Naive thymus-derived CD8-positive, alpha-beta T cell (primary cell): Measurements from ENCODE around the gene MGRN1. TPM values are rescaled to one million over a fixed set of nuclear protein-coding genes. Genes with fewer than 3 reads are reported as not detected.

Experiments
- ATAC-seq, 2 donors: fragments of 150-1000 bp; cut with Tn5 transposase in 1 of 2; sonication (Bioruptor Pico), chemical (Tn5 transposase) in 1 of 2; 1 replicate in 1 of 2; 2 replicates in 1 of 2; pipeline ENCODE4 v1.10.0; 2021; ENCODE audit warnings: mild to moderate bottlenecking in 2 of 2, moderate library complexity in 2 of 2
- POLR2A ChIA-PET: fragments of 350-600 bp; sonication (Branson Sonifier 250); formaldehyde crosslinking; loops from one replicate; lab custom pipeline; 2021; ENCODE audit warnings: antibody characterized with exemption; lab: Charles Lee
- DNase-seq, 10 donors: peaks; one replicate each; pipeline versions ENCODE4 v3.0.0 to v3.0.0-alpha.2; 2020 to 2022
- H3K27ac Mint-ChIP-seq, 10 donors: one replicate each; pipeline ENCODE4 v1.8.0; 2020 to 2022; ENCODE audit warnings: mild to moderate bottlenecking in 10 of 10, mixed read lengths in 10 of 10, moderate library complexity in 4 of 10, inconsistent platforms in 1 of 10
- H3K27me3 Mint-ChIP-seq, 5 donors: one replicate each; pipeline ENCODE4 v1.8.0; 2021 to 2022; ENCODE audit warnings: mixed read lengths in 5 of 5
- H3K36me3 Mint-ChIP-seq, 3 donors: one replicate each; pipeline ENCODE4 v1.8.0; 2020 to 2022; ENCODE audit warnings: mixed read lengths in 3 of 3, mild to moderate bottlenecking in 2 of 3, inconsistent platforms in 1 of 3
- H3K4me1 Mint-ChIP-seq, 4 donors: one replicate each; pipeline ENCODE4 v1.8.0; 2021 to 2022; ENCODE audit warnings: mixed read lengths in 4 of 4
- H3K4me3 Mint-ChIP-seq, 10 donors: one replicate each; pipeline ENCODE4 v1.8.0; 2020 to 2022; ENCODE audit warnings: mild to moderate bottlenecking in 10 of 10, mixed read lengths in 10 of 10, moderate library complexity in 6 of 10, inconsistent platforms in 1 of 10
- H3K9me3 Mint-ChIP-seq, 9 donors: one replicate each; pipeline ENCODE4 v1.8.0; 2020 to 2022; ENCODE audit warnings: mixed read lengths in 9 of 9, mild to moderate bottlenecking in 3 of 9, inconsistent platforms in 1 of 9, moderate library complexity in 1 of 9
- polyA plus RNA-seq, 3 donors: library from polyadenylated mRNA; unstranded; fragments of 300-500 nt; fragmentation: Illumina TruSeq; gene quantifications; one replicate each; pipeline ENCODE4 v1.2.3, GENCODE V29; 2021
- total RNA-seq, 8 experiments: library from RNA in 2 of 8; stranded (reverse) in 2 of 8; gene quantifications; one replicate each; pipeline ENCODE4 v1.2.3 and lab custom pipeline; 2021 to 2026

MGRN1 gene
- total and polyA plus RNA-seq, 5 experiments from 2014 or later, result 4.5 to 70.5 (median 5.8) TPM

DNA sequence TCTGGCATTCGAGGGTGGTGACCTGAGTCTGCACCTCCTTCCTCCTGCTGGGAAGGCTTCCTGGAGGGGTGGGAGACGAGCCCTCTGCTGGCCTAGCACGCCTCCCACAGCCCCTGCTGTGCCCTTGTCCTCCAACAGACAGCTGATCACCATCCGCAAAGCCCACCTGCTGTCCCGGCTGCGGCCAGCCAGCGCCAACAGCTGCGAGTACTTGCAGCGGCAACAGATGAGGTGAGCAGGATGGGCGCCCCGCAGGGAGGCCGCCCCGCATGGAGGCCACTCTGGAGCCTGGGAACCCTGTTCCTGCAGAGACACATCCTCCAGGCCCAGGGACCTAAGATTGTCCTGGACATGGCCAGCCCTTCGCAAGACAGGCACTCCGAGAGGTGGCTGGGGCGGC lies 31.5 kb upstream of the MGRN1 start:
- no peak for ATAC-seq
- Mint-ChIP-seq H3K27me3 (peaks cover 0 to 3% (median 0%) of the 10 kb centered on the region in 5 donors), H3K4me3 (no peak overlapping the region), H3K27ac (no peak overlapping the region), H3K36me3 (no peaks in the 10 kb centered on the region), H3K9me3 (peaks cover 0 to 4% (median 0%) of the 10 kb centered on the region in 9 donors), H3K4me1 (peaks cover 0 to 2% (median 0%) of the 10 kb centered on the region in 4 donors)
- DNase-seq, result no peak
- POLR2A ChIA-PET, result no interaction called here

DNA sequence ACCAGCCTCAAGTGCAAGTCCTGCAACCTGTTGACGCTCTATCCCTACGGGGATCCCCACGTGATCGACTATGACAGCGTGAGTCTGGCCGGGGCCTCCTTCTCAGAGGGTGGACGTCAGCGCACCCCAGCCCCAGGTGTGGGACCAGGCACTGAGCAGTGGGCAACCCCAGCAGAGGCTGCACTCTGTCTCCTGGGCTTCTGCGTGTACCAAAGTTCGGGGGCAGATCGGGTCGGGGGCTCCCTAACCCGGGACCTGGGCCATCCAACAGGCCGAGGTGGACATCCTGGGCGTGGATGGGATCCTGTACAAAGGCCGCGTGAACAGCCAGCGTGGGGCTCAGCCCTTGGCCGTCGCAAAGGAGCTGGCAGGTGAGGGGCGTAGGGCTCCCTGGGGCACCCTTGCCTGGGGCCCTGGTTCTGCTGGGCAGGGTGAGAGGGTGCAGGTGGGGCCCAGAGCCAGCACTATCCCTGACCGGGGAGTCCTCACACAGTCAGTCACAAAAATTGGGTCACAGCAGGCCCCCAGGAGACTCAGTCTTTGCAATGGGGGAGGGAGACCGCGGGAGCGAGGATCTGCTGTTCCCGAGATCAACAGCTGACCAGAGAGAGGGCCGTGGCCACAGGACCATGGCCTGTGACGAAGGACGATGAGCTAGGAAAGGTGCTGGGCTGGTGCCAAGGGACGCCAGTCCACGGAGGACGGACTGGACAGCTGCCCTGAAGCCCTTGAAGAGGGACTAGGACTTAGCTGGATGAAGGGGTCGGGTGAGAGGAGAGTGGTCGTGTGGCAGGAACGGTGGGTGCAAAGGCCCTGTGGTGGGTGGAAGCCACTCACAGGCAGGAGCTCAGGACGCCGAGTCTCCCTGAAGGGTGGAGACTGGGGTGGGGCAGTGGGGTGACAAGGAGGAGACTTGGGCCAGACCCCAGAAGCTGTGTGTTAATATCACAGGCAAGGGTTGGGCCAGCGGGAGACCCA lies 29.9 kb upstream of the MGRN1 start:
- Mint-ChIP-seq H3K4me3 (no peak overlapping the region), H3K4me1 (peaks cover 0 to 2% (median 0%) of the 10 kb centered on the region in 4 donors), H3K27ac (no peak overlapping the region), H3K36me3 (no peaks in the 10 kb centered on the region), H3K27me3 (peaks cover 0 to 2% (median 0%) of the 10 kb centered on the region in 5 donors), H3K9me3 (no peaks in the 10 kb centered on the region)
- no peak for ATAC-seq
- POLR2A ChIA-PET, result interaction anchor here (1.5 kb wide), 1 partner anchor 9 kb away, joined by 3 read pairs; no protein-coding TSS in a partner anchor
- no peak for DNase-seq

DNA sequence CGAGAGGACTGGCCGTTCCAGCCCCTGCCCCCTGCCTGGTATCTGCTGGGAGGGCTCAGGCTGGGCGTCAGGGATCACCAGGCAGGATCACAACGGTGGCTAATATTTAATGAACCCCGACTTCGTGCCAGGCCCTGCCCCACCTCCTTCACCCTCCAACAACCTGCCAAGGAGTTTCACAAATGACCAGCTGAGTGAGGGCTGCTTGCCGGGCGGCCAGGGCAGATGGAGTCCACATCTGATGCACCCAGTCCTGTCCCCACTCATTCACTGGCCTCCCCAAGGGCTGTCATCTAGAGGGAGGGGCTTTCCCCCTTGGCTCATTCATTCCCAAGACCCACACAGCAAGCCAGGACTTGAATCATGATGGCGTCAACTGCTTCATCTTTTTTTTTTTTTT lies 27.5 kb upstream of the MGRN1 start:
- ATAC-seq (no peak), DNase-seq (no peak)
- no peak overlapping the region for H3K4me3 Mint-ChIP-seq
- peak overlapping the region in 1 of 10 donors; percentile 15 for H3K27ac Mint-ChIP-seq
- H3K36me3 Mint-ChIP-seq, result no peaks in the 10 kb centered on the region
- no peaks in the 10 kb centered on the region for H3K9me3 Mint-ChIP-seq
- H3K4me1 Mint-ChIP-seq, result peaks cover 0 to 2% (median 0%) of the 10 kb centered on the region in 4 donors
- POLR2A ChIA-PET, result no interaction called here
- H3K27me3 Mint-ChIP-seq, result peaks cover 0 to 5% (median 0%) of the 10 kb centered on the region in 5 donors

DNA sequence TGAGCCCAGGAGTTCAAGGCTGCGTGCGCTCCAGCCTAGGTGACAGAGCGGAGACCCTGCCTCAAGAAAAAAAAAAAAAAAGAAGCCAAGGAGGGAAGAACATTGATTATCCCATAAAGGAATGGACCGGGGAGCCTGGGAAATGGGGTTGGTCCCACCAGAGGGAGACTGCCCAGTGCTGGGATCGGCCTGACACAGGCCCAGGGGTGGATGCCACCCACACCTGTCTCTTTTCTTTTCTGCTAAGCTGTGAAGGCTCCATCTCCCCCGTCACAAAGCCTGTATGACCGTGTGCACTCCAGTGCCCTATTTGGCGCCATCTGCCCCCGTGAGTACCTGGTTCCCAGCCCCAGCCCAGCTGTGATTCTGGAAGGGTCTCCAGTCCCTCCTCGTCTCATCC lies 25.6 kb upstream of the MGRN1 start:
- Mint-ChIP-seq H3K27me3 (peaks cover 0 to 3% (median 0%) of the 10 kb centered on the region in 5 donors), H3K9me3 (no peaks in the 10 kb centered on the region), H3K36me3 (no peaks in the 10 kb centered on the region), H3K27ac (no peak overlapping the region), H3K4me1 (peaks cover 0 to 2% (median 0%) of the 10 kb centered on the region in 4 donors), H3K4me3 (no peak overlapping the region)
- DNase-seq (no peak), ATAC-seq (no peak)
- POLR2A ChIA-PET, result no interaction called here

DNA sequence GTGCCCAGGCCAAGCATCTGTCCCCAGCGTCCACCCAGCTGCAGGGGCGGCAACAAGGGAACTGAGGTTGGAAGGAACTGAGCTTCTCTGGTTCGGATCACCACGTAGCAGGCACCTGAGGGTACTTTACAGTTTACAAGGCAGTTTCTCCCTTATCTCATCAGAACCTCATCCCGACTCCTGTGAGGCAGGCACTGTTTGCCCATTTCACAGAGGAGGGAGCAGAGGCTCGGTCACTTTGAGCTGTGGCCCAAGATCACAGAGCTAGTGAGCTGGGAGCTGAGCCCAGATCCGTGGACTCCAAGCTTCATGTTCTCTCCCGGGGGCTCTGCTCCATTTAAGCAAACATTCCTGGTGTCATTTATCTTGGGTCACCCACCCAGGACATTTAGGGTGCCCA lies 25.1 kb upstream of the MGRN1 start:
- Mint-ChIP-seq H3K27ac (no peak overlapping the region), H3K4me3 (no peak overlapping the region), H3K36me3 (no peaks in the 10 kb centered on the region), H3K9me3 (no peaks in the 10 kb centered on the region), H3K27me3 (peaks cover 0 to 3% (median 0%) of the 10 kb centered on the region in 5 donors), H3K4me1 (peaks cover 0 to 2% (median 0%) of the 10 kb centered on the region in 4 donors)
- POLR2A ChIA-PET, result no interaction called here
- no peak for DNase-seq
- no peak for ATAC-seq

DNA sequence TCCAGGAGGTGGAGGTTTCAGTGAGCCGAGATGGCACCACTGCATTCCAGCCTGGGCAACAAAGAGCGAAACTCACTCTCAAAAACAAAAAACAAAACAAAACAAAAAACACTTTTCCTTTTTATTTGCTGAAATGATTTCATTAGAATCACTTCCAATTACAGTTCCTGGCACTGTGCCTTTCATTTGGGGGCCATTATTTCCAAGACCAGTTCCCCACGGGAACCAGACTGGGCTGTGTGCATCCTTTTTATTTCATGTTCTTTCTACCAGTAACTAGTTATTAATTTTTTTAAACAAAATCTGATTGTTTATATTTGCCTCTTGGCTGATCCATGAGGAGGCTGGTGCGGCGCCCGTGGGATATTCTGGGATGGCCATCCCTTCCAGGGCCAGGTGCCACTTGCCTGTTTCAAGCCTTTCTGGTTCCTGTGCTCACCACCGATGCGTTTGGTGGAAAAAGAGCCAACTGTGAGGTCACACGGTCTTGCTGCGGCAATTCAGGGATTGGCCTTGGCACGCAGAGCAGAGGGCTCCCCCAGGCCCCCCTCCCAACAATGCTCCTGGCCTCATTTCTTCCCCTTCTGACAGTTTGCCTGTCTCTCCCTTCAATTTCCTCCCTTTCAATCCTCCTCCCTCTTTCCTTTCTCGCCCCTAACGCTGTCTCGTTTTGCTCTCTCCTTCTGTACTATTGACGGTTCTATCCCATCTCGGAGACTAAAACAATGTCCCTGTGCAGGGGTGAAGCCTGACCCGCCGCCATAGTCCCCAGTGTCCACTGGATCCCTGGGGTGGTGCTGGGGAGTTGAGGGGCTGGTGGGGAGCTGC lies 23.4 kb upstream of the MGRN1 start:
- H3K4me1 Mint-ChIP-seq, result peaks cover 0 to under 1% (median under 1%) of the 10 kb centered on the region in 4 donors
- H3K4me3 Mint-ChIP-seq, result no peak overlapping the region
- no peak overlapping the region for H3K27ac Mint-ChIP-seq
- POLR2A ChIA-PET, result interaction anchor here (0.5 kb wide), 1 partner anchor 94 kb away, joined by 3 read pairs; no protein-coding TSS in a partner anchor
- no peak for DNase-seq
- H3K36me3 Mint-ChIP-seq, result no peaks in the 10 kb centered on the region
- ATAC-seq, result no peak
- no peaks in the 10 kb centered on the region for H3K9me3 Mint-ChIP-seq
- H3K27me3 Mint-ChIP-seq, result peaks cover 0 to 3% (median 0%) of the 10 kb centered on the region in 5 donors

DNA sequence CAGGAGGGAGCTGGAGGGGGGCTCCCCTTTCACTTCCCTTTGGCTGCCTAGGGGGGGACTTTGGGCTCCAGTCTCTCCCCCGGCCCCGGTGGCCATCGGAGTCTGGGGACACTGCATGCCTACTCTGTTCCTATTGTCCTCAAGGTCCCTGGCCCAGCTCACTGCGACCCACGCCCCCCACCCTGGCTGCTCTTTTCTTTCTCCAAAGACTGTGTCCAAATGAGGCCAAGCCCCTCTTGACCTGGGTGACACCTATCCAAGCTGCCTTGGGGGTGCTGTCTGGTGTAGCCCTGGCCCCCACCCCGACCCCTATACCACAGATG lies 22.8 kb upstream of the MGRN1 start:
- Mint-ChIP-seq H3K27ac (no peak overlapping the region), H3K9me3 (no peaks in the 10 kb centered on the region), H3K4me1 (peaks cover 0 to 2% (median 1%) of the 10 kb centered on the region in 4 donors), H3K27me3 (peaks cover 0 to 3% (median 0%) of the 10 kb centered on the region in 5 donors), H3K36me3 (no peaks in the 10 kb centered on the region), H3K4me3 (no peak overlapping the region)
- POLR2A ChIA-PET, result interaction anchor here (0.5 kb wide), 1 partner anchor 95 kb away, joined by 3 read pairs; no protein-coding TSS in a partner anchor
- DNase-seq (peak in 1 of 10 donors; percentile 60), ATAC-seq (no peak)

DNA sequence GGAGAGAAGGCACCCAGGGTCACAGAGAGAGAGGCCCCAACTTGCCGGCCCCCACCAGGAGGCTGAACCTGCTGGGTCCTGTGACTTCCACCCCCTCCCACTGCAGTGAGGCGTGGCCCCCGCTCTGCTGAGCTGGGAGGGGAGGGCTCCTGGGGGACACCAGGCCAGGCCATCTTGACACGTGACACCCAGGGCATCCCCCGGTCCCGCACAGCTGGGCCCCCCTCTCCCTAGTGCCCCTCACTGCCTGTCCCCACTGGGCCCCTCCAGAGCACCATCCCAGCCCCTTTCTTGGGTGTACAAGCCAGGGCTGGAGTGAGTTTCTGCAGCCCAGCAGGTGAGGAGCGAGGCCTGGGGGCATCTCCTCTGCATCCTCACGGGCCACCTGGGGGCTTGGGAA lies 22.3 kb upstream of the MGRN1 start:
- DNase-seq, result peak in 1 of 10 donors; percentile 63
- Mint-ChIP-seq H3K36me3 (peaks cover 0 to 4% (median 0%) of the 10 kb centered on the region in 3 donors), H3K4me3 (no peak overlapping the region), H3K27ac (peak overlapping the region in 1 of 10 donors; percentile 31), H3K27me3 (peaks cover 0 to 3% (median 0%) of the 10 kb centered on the region in 5 donors), H3K9me3 (no peaks in the 10 kb centered on the region), H3K4me1 (peaks cover 0 to 2% (median 1%) of the 10 kb centered on the region in 4 donors)
- no peak for ATAC-seq
- POLR2A ChIA-PET, result no interaction called here

DNA sequence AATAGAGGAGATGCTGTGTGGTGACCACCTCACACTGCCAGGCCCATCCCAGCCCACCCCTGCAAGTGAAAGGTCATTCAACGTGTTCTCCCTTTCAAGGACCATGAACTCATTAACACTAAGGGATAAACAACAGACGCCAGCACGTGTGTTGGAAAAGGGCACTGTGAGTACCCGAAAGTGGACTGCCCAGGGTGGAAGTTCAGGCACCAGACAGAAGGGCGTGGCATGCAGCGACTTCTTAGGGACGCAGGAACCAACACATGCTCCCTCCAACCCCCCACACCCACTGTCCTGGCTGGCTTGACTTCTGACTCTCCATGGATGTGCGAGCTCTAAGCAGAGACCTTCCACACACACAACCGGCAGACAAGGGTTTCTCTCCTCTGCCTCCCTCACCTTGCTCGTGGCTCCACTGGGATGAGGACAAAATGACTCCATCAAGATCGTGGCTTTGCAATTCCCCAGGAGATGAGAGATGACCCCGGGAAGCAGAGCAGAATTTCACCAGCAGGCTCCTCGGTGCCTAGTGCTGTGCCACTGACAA lies 20.9 kb upstream of the MGRN1 start:
- Mint-ChIP-seq H3K27me3 (peaks cover 0 to 3% (median 0%) of the 10 kb centered on the region in 5 donors), H3K4me1 (peaks cover 0 to 2% (median 1%) of the 10 kb centered on the region in 4 donors), H3K27ac (no peak overlapping the region), H3K9me3 (no peaks in the 10 kb centered on the region), H3K4me3 (no peak overlapping the region), H3K36me3 (peaks cover 0 to 12% (median 0%) of the 10 kb centered on the region in 3 donors)
- POLR2A ChIA-PET, result no interaction called here
- ATAC-seq, result no peak
- no peak for DNase-seq

DNA sequence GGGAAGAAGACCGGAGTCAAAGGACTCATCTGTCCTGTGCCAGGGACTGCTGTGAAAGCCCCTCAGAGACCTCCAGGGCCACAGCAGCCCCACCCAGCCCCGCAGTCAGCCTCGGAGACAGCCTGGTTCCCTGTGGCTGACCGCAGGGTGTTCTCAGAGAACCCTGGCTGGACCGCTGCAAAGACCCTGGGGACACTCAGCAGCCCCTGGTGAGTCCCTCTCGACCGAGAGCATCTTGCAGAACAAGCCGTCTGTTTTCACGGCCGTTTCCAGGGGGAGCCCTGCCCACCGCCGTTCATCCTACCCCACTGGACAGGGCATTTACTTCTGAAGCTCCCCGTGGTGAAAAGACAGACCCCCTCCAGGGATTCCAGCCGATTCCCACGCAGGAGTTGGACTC lies 20.2 kb upstream of the MGRN1 start:
- ATAC-seq (no peak), DNase-seq (peak in 1 of 10 donors; percentile 60)
- Mint-ChIP-seq H3K27me3 (peaks cover 0 to 3% (median 0%) of the 10 kb centered on the region in 5 donors), H3K4me1 (peaks cover 0 to 2% (median 1%) of the 10 kb centered on the region in 4 donors), H3K4me3 (no peak overlapping the region), H3K9me3 (no peaks in the 10 kb centered on the region), H3K27ac (no peak overlapping the region), H3K36me3 (peaks cover 0 to 14% (median 0%) of the 10 kb centered on the region in 3 donors)
- POLR2A ChIA-PET, result no interaction called here

DNA sequence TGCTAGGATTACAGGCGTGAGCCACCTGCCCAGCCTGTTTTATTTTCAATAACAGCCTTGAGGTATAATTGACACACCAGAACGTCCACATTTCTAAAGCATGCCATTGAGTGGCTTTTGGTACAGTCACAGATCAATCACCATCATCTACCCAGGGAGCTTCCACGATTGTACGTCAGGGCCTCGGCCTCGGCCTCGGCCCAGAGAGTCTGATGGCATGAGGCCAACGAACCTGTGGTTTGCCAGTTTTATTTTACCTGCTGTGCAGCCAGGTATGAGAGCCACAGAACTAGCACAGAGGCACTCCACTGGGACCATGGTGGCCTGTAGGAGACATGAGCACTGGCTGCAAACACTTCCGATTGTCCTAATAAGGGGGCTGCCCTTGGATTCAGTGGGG lies 18.3 kb upstream of the MGRN1 start:
- peaks cover 0 to 14% (median 0%) of the 10 kb centered on the region in 3 donors for H3K36me3 Mint-ChIP-seq
- H3K4me3 Mint-ChIP-seq, result no peak overlapping the region
- peaks cover 3 to 5% (median 4%) of the 10 kb centered on the region in 4 donors for H3K4me1 Mint-ChIP-seq
- ATAC-seq (no peak), DNase-seq (no peak)
- POLR2A ChIA-PET, result no interaction called here
- peak overlapping the region in 2 of 10 donors; percentile 22 to 58 for H3K27ac Mint-ChIP-seq
- H3K9me3 Mint-ChIP-seq, result no peaks in the 10 kb centered on the region
- H3K27me3 Mint-ChIP-seq, result peaks cover 0 to 2% (median 0%) of the 10 kb centered on the region in 5 donors
